ENCODE measurements around the gene NUDT7.

The NUDT7 gene

DNA sequence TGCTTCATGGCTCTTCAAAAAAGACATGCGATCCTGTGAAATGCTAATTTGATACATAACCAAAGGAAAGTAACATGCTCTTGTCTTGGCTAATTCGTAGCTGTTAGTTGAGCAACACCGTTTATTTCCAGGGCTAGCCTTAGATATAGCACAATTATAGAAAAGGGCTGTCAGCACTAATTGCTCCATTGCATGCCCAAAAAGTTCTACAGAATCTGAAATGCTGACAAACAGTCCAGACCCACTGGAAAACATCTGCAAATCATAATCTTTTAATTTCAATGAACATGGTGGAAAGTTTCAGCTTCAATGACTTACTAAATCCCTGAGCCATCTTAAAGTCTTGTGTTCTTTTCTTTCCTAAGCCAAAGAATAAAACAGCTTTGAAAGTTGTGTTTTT lies 42.9 kb upstream of the NUDT7 start:
- TF ChIP-seq POLR2AphosphoS5 (IDR thresholded peaks at IDR 0.05; ENCODE audit: low read depth, low read length) (no peak), FOXP2 (optimal IDR thresholded peaks at IDR 0.05; ENCODE audit: borderline replicate concordance, extremely low read depth, extremely low read length, insufficient read depth) (no peak), SIN3A (IDR thresholded peaks at IDR 0.05; ENCODE audit: borderline replicate concordance, insufficient read depth, low read length) (no peak), TAF1 (IDR thresholded peaks at IDR 0.05; ENCODE audit: borderline replicate concordance, insufficient read depth, low read length) (no peak)
- TF ChIP-seq, protein P1, sequence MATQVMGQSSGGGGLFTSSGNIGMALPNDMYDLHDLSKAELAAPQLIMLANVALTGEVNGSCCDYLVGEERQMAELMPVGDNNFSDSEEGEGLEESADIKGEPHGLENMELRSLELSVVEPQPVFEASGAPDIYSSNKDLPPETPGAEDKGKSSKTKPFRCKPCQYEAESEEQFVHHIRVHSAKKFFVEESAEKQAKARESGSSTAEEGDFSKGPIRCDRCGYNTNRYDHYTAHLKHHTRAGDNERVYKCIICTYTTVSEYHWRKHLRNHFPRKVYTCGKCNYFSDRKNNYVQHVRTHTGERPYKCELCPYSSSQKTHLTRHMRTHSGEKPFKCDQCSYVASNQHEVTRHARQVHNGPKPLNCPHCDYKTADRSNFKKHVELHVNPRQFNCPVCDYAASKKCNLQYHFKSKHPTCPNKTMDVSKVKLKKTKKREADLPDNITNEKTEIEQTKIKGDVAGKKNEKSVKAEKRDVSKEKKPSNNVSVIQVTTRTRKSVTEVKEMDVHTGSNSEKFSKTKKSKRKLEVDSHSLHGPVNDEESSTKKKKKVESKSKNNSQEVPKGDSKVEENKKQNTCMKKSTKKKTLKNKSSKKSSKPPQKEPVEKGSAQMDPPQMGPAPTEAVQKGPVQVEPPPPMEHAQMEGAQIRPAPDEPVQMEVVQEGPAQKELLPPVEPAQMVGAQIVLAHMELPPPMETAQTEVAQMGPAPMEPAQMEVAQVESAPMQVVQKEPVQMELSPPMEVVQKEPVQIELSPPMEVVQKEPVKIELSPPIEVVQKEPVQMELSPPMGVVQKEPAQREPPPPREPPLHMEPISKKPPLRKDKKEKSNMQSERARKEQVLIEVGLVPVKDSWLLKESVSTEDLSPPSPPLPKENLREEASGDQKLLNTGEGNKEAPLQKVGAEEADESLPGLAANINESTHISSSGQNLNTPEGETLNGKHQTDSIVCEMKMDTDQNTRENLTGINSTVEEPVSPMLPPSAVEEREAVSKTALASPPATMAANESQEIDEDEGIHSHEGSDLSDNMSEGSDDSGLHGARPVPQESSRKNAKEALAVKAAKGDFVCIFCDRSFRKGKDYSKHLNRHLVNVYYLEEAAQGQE (IDR thresholded peaks at IDR 0.05; ENCODE audit: insufficient read depth in 1 of 2, low read depth in 2 of 2, low read length in 2 of 2) = no peak

DNA sequence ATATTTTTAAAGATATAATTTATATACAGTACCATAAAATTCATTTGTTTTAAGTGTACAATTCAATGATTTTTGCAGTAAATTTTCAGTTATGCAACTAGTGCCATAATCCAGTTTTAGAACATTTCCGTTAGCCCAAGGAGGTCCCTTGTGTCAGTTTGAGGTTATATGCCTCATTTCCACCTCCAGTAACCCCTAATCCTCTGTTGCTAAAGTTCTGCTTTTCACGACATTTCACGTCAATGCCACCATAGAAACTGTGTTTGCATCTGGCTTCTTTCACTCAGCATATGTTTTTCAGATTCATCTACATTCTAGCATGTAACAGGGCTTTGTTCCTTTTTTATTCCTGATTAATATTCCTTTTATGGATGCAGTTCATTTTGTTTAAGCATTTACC lies 42.4 kb upstream of the NUDT7 start:
- TF ChIP-seq POLR2AphosphoS5 (IDR thresholded peaks at IDR 0.05; ENCODE audit: low read depth, low read length) (no peak), FOXP2 (optimal IDR thresholded peaks at IDR 0.05; ENCODE audit: borderline replicate concordance, extremely low read depth, extremely low read length, insufficient read depth) (no peak), TAF1 (IDR thresholded peaks at IDR 0.05; ENCODE audit: borderline replicate concordance, insufficient read depth, low read length) (no peak), SIN3A (IDR thresholded peaks at IDR 0.05; ENCODE audit: borderline replicate concordance, insufficient read depth, low read length) (no peak)
- TF ChIP-seq, protein P1 (IDR thresholded peaks at IDR 0.05; ENCODE audit: insufficient read depth in 1 of 2, low read depth in 2 of 2, low read length in 2 of 2) = no peak

DNA sequence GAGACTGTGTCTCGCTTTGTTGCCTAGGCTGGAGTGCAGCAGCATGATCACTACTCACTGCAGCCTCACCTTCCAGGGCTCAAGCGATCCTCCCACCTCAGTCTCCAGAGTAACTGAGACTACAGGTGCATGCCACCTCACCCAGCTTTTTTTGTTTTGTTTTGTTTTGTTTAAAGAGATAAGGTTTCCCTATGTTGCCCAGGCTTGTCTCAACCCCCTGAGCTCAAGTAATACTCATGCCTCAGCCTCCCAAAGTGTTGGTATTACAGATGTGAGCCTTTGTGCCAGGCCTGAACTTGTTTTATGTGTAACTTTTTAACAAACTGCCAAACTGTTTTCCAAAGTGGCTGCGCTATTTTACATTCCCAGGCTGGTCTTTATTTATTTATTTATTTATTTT lies 41.8 kb upstream of the NUDT7 start:
- TF ChIP-seq SIN3A (IDR thresholded peaks at IDR 0.05; ENCODE audit: borderline replicate concordance, insufficient read depth, low read length) (no peak), FOXP2 (optimal IDR thresholded peaks at IDR 0.05; ENCODE audit: borderline replicate concordance, extremely low read depth, extremely low read length, insufficient read depth) (no peak), TAF1 (IDR thresholded peaks at IDR 0.05; ENCODE audit: borderline replicate concordance, insufficient read depth, low read length) (no peak), POLR2AphosphoS5 (IDR thresholded peaks at IDR 0.05; ENCODE audit: low read depth, low read length) (no peak)
- TF ChIP-seq, protein P1 (IDR thresholded peaks at IDR 0.05; ENCODE audit: insufficient read depth in 1 of 2, low read depth in 2 of 2, low read length in 2 of 2) = no peak

DNA sequence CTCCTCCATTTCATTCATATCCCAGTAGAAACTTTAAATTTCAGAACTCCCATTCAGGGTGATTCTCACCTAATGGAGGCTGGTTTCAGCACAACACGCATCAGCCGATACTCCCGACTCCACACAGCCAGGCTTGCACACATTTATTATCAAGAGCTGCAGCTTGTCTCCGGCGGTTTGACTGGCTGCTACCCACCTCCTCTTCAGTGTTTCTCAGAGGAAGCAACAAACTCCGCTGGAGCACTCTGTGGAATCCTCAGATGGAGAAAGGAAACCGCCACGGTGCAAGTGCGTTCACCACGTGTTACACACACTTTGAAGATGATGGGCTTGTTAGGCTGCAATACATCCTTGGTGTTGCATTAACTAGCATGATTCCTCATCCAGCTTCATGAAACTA lies 39.7 kb upstream of the NUDT7 start:
- TF ChIP-seq TAF1 (IDR thresholded peaks at IDR 0.05; ENCODE audit: borderline replicate concordance, insufficient read depth, low read length) (no peak), FOXP2 (optimal IDR thresholded peaks at IDR 0.05; ENCODE audit: borderline replicate concordance, extremely low read depth, extremely low read length, insufficient read depth) (no peak), SIN3A (IDR thresholded peaks at IDR 0.05; ENCODE audit: borderline replicate concordance, insufficient read depth, low read length) (no peak), POLR2AphosphoS5 (IDR thresholded peaks at IDR 0.05; ENCODE audit: low read depth, low read length) (no peak)
- TF ChIP-seq, protein P1 (IDR thresholded peaks at IDR 0.05; ENCODE audit: insufficient read depth in 1 of 2, low read depth in 2 of 2, low read length in 2 of 2) = no peak
